ENCODE data around the gene RIC8B. TPM values are rescaled to one million over a fixed set of nuclear protein-coding genes. Genes with fewer than 3 reads are reported as not detected.
A peak's percentile ranks its signal among the peaks of the same experiment; 100 is the strongest.

RIC8B gene
- total RNA-seq, 1 donor from 2014 or later, result 17.0 TPM

DNA sequence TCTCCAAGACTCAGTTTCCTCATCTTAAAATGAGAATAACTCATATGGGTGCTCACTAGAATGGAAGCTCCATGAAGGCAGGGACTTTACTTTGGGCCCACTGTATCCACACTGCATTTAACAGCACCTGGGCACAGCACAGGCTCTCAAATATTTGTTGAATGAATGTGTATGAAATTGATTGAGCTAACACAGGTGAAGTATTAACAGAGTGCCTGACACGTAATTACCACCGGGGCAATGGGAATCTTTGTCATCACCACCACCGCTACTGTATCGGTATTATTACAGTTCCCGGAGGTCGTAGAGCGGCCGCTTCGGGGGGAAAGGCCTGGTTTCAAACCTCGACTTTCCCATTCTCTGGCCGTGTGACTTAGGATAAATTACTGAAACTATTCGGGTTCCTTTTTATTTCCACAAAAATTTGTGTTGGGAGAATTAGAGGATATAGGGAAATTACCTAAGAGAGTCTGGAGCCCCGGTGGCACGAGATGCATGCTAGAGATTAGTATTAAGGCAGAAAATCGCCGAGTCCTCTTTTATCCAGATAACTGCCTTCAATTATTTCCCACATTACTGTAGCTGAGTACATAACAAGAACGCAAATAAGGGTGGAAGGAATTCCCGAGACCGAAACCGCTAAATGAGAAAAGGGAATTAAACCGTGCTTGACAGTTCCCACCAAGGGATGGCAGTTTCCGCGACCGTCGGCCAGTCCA lies 1.0 kb upstream of the RIC8B start:
- H3K27me3 Mint-ChIP-seq (ENCODE audit: unreplicated experiment), result no peaks in the 10 kb centered on the region

DNA sequence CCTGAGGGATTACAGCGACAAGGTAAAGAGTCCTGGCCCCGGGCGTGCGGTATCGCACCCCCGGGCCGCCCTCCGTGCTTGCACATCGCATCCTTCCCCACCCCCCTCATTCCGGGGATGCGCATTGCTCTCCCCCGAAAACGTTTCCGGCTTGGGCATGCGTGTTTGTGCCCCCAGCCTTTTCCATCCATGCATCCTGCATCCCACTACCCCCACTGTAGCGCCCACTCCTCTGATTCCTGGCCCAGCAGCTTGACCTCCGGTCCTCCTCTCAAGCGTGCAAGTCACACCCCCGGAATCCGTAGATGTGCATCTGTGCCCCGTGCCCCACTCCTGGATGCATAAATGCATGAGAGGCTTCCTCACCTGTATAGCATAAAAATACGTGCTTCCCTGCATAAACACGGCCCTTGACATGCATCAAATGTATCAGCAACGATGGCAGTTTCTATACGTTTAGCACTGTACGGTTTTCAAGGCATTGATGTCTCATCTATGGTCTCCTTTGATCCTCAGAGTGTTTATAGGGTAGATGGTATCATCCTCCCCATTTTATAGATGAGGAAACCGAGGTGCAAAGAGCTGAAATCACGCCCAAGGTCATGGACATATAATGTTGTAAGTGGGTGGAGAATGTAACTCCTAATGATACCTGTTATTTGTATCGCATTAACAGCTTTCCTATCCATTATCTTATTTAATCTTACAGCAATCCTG lies 484 bp downstream of the RIC8B start:
- Mint-ChIP-seq H3K4me3 (ENCODE audit: unreplicated experiment) (peak overlapping the region; percentile 98), H3K4me1 (ENCODE audit: unreplicated experiment) (peaks cover 29% of the 10 kb centered on the region), H3K27ac (ENCODE audit: unreplicated experiment) (peak overlapping the region; percentile 99)

More for the DNA sequence above, 1.0 kb upstream of the RIC8B start:
- TF ChIP-seq, protein P1, sequence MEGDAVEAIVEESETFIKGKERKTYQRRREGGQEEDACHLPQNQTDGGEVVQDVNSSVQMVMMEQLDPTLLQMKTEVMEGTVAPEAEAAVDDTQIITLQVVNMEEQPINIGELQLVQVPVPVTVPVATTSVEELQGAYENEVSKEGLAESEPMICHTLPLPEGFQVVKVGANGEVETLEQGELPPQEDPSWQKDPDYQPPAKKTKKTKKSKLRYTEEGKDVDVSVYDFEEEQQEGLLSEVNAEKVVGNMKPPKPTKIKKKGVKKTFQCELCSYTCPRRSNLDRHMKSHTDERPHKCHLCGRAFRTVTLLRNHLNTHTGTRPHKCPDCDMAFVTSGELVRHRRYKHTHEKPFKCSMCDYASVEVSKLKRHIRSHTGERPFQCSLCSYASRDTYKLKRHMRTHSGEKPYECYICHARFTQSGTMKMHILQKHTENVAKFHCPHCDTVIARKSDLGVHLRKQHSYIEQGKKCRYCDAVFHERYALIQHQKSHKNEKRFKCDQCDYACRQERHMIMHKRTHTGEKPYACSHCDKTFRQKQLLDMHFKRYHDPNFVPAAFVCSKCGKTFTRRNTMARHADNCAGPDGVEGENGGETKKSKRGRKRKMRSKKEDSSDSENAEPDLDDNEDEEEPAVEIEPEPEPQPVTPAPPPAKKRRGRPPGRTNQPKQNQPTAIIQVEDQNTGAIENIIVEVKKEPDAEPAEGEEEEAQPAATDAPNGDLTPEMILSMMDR (IDR thresholded peaks at IDR 0.05), result no peak
- peaks cover 45% of the 10 kb centered on the region for H3K4me1 Mint-ChIP-seq (ENCODE audit: unreplicated experiment)
- peak overlapping the region; percentile 99 for H3K27ac Mint-ChIP-seq (ENCODE audit: unreplicated experiment)
- no peak for DNase-seq (ENCODE audit: extremely low spot score, unreplicated experiment)
- peak overlapping the region; percentile 98 for H3K4me3 Mint-ChIP-seq (ENCODE audit: unreplicated experiment)
- H3K36me3 Mint-ChIP-seq (ENCODE audit: unreplicated experiment), result no peaks in the 10 kb centered on the region
- H3K9me3 Mint-ChIP-seq (ENCODE audit: unreplicated experiment), result no peaks in the 10 kb centered on the region

DNA sequence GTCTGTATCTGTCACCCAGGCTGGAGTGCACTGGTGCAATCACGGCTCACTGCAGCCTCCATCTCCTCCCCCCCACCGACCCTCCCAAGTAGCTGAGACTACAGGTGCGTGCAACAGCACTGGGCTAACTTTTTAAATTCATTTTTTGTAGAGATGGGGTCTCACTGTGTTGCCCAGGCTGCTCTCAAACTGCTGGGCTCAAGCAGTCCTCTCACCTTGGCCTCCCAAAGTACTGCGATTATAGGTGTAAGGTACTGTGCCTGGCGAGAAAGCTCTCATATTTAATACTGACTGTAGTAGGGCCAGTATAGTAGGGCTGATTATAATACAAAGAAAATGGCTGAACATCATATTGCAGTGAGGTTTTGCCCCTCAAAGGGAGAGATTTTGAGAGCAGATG lies 2.4 kb downstream of the RIC8B start:
- no peaks in the 10 kb centered on the region for H3K9me3 Mint-ChIP-seq (ENCODE audit: unreplicated experiment)
- H3K4me3 Mint-ChIP-seq (ENCODE audit: unreplicated experiment), result peak overlapping the region; percentile 50
- peaks cover 1% of the 10 kb centered on the region for H3K36me3 Mint-ChIP-seq (ENCODE audit: unreplicated experiment)
- DNase-seq (ENCODE audit: extremely low spot score, unreplicated experiment), result no peak
- H3K27ac Mint-ChIP-seq (ENCODE audit: unreplicated experiment), result no peak overlapping the region
- TF ChIP-seq, protein P1 (IDR thresholded peaks at IDR 0.05), result no peak
- peaks cover 34% of the 10 kb centered on the region for H3K4me1 Mint-ChIP-seq (ENCODE audit: unreplicated experiment)
- no peaks in the 10 kb centered on the region for H3K27me3 Mint-ChIP-seq (ENCODE audit: unreplicated experiment)

More for the DNA sequence above, 484 bp downstream of the RIC8B start:
- H3K36me3 Mint-ChIP-seq (ENCODE audit: unreplicated experiment), result no peaks in the 10 kb centered on the region
- TF ChIP-seq, protein P1 (IDR thresholded peaks at IDR 0.05), result peak; percentile 0
- H3K9me3 Mint-ChIP-seq (ENCODE audit: unreplicated experiment), result no peaks in the 10 kb centered on the region
- H3K27me3 Mint-ChIP-seq (ENCODE audit: unreplicated experiment), result no peaks in the 10 kb centered on the region
- DNase-seq (ENCODE audit: extremely low spot score, unreplicated experiment), result no peak

DNA sequence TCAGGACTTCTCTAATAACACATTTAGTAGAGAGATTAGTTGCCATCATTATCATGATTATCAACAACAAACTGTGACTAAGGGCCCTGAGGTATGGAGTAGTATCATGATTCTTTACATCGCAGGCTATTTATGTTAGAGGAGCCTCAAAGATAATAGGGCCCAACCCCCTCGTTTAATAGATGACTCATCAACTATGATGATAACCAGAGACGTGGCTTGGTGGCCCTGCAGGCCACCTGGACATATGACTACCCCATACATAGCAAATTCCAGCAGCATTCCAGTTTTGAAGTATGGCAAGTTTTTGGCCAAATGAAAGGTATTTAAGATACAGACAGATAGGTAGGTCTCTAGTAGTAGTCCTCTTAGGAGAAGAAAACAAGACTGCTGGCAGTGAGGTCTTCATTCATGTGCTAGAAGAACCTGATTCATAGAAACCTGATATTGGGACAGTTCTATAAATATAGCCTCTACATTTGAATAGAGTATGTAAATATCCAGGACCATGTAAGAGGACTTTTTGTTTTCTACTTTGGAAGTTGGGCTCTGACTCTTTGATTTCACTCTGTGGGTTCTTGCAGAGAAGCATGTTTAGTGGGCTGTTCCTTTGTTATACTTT lies 5.6 kb downstream of the RIC8B start:
- no peaks in the 10 kb centered on the region for H3K9me3 Mint-ChIP-seq (ENCODE audit: unreplicated experiment)
- H3K36me3 Mint-ChIP-seq (ENCODE audit: unreplicated experiment), result peaks cover 6% of the 10 kb centered on the region
- no peak overlapping the region for H3K27ac Mint-ChIP-seq (ENCODE audit: unreplicated experiment)
- TF ChIP-seq, protein P1 (IDR thresholded peaks at IDR 0.05), result no peak
- H3K4me3 Mint-ChIP-seq (ENCODE audit: unreplicated experiment), result no peak overlapping the region
- H3K27me3 Mint-ChIP-seq (ENCODE audit: unreplicated experiment), result no peaks in the 10 kb centered on the region
- DNase-seq (ENCODE audit: extremely low spot score, unreplicated experiment), result no peak
- peaks cover 28% of the 10 kb centered on the region for H3K4me1 Mint-ChIP-seq (ENCODE audit: unreplicated experiment)

DNA sequence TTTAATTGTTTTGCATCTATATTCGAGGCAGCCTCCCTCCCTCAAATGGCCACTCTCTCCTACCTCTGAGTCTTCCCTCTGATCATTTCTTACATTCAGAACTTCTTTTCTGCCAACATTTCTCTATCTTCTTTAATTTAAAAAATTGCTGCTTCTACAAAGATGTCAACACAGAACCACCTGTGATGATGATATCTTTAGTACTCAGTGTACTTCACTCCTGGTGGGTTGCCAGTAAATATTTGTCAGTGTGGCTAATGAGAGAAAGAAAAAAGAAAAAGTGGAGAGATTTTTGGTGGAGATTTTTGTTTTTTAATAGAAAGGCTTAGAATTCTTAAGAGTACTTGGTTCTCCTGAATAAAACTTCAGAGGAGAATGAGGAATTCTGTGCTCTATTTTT lies 8.1 kb downstream of the RIC8B start:
- H3K27me3 Mint-ChIP-seq (ENCODE audit: unreplicated experiment), result no peaks in the 10 kb centered on the region
- no peaks in the 10 kb centered on the region for H3K9me3 Mint-ChIP-seq (ENCODE audit: unreplicated experiment)
- TF ChIP-seq, protein P1 (IDR thresholded peaks at IDR 0.05), result no peak
- DNase-seq (ENCODE audit: extremely low spot score, unreplicated experiment), result no peak
- peaks cover 12% of the 10 kb centered on the region for H3K36me3 Mint-ChIP-seq (ENCODE audit: unreplicated experiment)
- peaks cover 15% of the 10 kb centered on the region for H3K4me1 Mint-ChIP-seq (ENCODE audit: unreplicated experiment)
- H3K27ac Mint-ChIP-seq (ENCODE audit: unreplicated experiment), result no peak overlapping the region
- no peak overlapping the region for H3K4me3 Mint-ChIP-seq (ENCODE audit: unreplicated experiment)
